OCI-LY1 (cell line): ENCODE data around the gene SH3BGRL2.

ENCODE experiments used
- CTCF ChIP-seq: fragments of 200-600 bp; sonication (generic), shearing (Covaris generic); IDR thresholded peaks from 2 replicates; pipeline ENCODE4 v1.5.1; 2017; ENCODE audit warnings: mild to moderate bottlenecking, antibody characterized with exemption, low read length, moderate library complexity, mixed read lengths
- EZH2 ChIP-seq: fragments of 200-600 bp; sonication (generic), shearing (Covaris generic); IDR thresholded peaks from 2 replicates; pipeline ENCODE4 v1.8.0; 2017; ENCODE audit warnings: borderline replicate concordance, mixed run types, mild to moderate bottlenecking, antibody characterized with exemption, low read length, moderate library complexity, mixed read lengths

GRCh38 chr6:79706527-79706926 lies 75.4 kb downstream of the SH3BGRL2 start:
- no peak for TF ChIP-seq CTCF
- no peak for TF ChIP-seq EZH2
